ENCODE data around the gene STX10.

The STX10 gene

GRCh38 chr19:13102416-13102665, 47.8 kb downstream of the STX10 start:
- H3K27ac ChIP-seq: no peak overlapping the region
- TF ChIP-seq CTCF (conservative IDR thresholded peaks at IDR 0.05) (no peak), ZFX (IDR thresholded peaks at IDR 0.05) (no peak)

GRCh38 chr19:13101590-13102415, 48.4 kb downstream of the STX10 start:
- no peak overlapping the region for H3K27ac ChIP-seq

DNA sequence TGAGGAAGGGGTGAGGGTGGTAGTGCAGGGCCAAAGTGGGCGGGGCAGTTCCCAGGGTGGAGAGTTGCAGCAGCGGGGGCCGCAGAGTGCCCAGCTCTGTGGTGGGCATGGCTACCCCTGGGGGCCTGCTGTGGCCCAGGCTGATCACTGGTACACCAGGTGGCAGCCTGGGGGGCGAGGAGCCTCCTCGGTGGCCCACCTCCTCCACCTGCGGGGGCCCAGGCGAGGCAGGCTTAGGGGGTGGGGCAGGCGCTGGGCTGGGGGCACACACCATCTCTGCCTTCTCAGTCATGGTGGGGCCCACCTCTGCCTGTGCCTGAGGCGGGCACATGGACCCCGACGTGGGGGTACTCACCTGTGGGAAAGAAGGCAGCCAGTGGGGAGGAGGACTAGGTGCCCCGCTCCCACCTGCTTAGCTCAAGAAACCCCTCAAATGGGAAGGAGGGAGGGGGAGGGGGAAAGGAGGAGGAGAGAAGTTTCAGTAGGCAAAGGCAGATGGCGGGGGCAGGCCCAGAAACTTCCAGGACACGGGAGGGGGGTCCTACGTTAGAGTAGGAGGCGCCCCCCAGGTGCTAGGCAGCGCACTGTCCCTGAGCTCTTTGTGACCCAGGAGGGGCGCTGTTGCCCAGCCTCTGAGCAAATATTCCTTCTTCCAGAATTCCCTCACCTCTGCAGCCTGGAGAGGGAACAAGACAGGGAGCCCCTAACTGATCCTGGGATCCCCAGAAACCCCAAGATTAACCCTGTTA, 49.2 kb downstream of the STX10 start:
- no peak overlapping the region for H3K27ac ChIP-seq
- TF ChIP-seq CTCF (conservative IDR thresholded peaks at IDR 0.05) (no peak; the same call in 1 of the 2 replicates), ZFX (IDR thresholded peaks at IDR 0.05) (no peak)

More at GRCh38 chr19:13101590-13102415, 48.4 kb downstream of the STX10 start:
- no peak for TF ChIP-seq ZFX (IDR thresholded peaks at IDR 0.05)

GRCh38 chr19:13100031-13100588, 50.1 kb downstream of the STX10 start:
- H3K27ac ChIP-seq: no peak overlapping the region
- TF ChIP-seq CTCF (conservative IDR thresholded peaks at IDR 0.05) (no peak), ZFX (IDR thresholded peaks at IDR 0.05) (no peak)

GRCh38 chr19:13099073-13099999, 50.8 kb downstream of the STX10 start:
- TF ChIP-seq ZFX (IDR thresholded peaks at IDR 0.05): no peak
- no peak for TF ChIP-seq CTCF (conservative IDR thresholded peaks at IDR 0.05)
- no peak overlapping the region for H3K27ac ChIP-seq

- H3K27ac ChIP-seq: no peak overlapping the region
- TF ChIP-seq CTCF (conservative IDR thresholded peaks at IDR 0.05) (no peak), ZFX (IDR thresholded peaks at IDR 0.05) (no peak)
Measured at GRCh38 chr19:13098277-13099072, 51.7 kb downstream of the STX10 start.

Measured in C4-2B (cell line).